Measurements from ENCODE around the gene RSRP1.
"Not testable (repeated sequence)": the region's sequence is repeated elsewhere in the genome, so short reads cannot be mapped to it uniquely, and the experiment has no call there.

DNA sequence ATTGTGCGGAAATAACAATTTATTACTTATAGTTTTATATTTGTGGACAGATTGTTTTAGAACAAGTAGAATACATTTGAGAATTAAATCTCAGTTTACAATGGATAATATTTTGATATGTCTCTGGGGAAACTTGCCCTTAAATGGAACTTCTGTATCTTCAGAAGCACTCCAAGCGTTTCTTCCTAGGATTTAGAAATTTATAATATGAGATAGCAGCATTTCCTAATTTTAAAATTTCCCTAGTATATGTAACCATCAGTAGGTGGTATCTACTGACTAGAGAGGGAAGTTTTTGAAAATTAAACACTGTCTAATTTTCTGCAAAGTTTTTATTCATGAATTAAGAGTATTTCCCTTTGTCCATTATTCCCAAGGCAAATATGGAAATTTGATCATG lies 46.2 kb upstream of the RSRP1 start:
- TF ChIP-seq, protein P1, sequence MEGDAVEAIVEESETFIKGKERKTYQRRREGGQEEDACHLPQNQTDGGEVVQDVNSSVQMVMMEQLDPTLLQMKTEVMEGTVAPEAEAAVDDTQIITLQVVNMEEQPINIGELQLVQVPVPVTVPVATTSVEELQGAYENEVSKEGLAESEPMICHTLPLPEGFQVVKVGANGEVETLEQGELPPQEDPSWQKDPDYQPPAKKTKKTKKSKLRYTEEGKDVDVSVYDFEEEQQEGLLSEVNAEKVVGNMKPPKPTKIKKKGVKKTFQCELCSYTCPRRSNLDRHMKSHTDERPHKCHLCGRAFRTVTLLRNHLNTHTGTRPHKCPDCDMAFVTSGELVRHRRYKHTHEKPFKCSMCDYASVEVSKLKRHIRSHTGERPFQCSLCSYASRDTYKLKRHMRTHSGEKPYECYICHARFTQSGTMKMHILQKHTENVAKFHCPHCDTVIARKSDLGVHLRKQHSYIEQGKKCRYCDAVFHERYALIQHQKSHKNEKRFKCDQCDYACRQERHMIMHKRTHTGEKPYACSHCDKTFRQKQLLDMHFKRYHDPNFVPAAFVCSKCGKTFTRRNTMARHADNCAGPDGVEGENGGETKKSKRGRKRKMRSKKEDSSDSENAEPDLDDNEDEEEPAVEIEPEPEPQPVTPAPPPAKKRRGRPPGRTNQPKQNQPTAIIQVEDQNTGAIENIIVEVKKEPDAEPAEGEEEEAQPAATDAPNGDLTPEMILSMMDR (IDR thresholded peaks at IDR 0.05; ENCODE audit: low read depth, low read length), result not testable (repeated sequence)
- TF ChIP-seq POLR2A (IDR thresholded peaks at IDR 0.05; ENCODE audit: extremely low read depth, insufficient read length), result not testable (repeated sequence)
- TF ChIP-seq, protein P2, sequence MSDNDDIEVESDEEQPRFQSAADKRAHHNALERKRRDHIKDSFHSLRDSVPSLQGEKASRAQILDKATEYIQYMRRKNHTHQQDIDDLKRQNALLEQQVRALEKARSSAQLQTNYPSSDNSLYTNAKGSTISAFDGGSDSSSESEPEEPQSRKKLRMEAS (IDR thresholded peaks at IDR 0.05; ENCODE audit: low read depth, low read length), result not testable (repeated sequence)

All from NB4 (cell line).